IPS-15b (cell line): Measurements from ENCODE around the gene COA6.
"Not testable (repeated sequence)": the region's sequence is repeated elsewhere in the genome, so short reads cannot be mapped to it uniquely, and the experiment has no call there.

Experiments used
- H3K27me3 ChIP-seq: one replicate; pipeline ENCODE4 v1.6.1; 2013; ENCODE audit warnings: low read length; ENCODE audit not compliant: control insufficient read depth, insufficient read depth
- H3K36me3 ChIP-seq: one replicate; pipeline ENCODE4 v1.6.1; 2013; ENCODE audit warnings: low read length; ENCODE audit not compliant: control insufficient read depth, insufficient read depth
- H3K4me1 ChIP-seq: one replicate; pipeline ENCODE4 v1.6.1; 2013; ENCODE audit warnings: mild to moderate bottlenecking, low read length; ENCODE audit not compliant: control insufficient read depth, insufficient read depth
- H3K4me3 ChIP-seq: one replicate; pipeline ENCODE4 v1.5.1; 2013; ENCODE audit warnings: low read depth, low read length
- H3K9ac ChIP-seq: one replicate; pipeline ENCODE4 v1.6.1; 2013; ENCODE audit warnings: low read depth, mild to moderate bottlenecking, low read length
- H3K9me3 ChIP-seq: one replicate; pipeline ENCODE4 v1.6.1; 2013; ENCODE audit warnings: mild to moderate bottlenecking, low read length; ENCODE audit not compliant: control insufficient read depth, insufficient read depth

COA6 gene

DNA sequence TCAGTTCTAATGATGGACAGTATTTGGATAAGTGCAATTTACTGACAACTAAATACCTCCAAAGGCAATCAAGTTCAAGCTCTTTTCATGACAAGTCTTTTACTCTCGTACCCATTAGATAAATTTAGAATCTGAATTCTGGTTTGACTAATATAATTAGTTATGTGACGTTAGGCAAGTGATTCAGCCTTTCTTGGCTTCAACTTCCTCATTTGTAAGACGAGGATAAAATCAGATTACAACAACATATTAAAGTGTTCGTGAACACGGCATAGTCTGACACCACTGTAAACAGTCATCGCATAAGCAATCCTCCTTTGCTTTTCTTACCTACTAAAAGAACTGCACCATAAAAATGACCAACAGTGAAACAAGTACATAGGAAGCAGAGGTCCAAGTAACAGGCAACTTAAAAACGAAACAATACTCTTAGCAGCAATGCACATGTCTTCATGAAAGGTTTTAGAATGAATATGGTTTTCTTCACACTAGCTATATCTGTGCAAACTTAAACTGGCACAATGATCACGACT, 25.7 kb downstream of the COA6 start:
- no peak overlapping the region for H3K4me3 ChIP-seq
- H3K9ac ChIP-seq = no peak overlapping the region
- no peaks in the 10 kb centered on the region for H3K27me3 ChIP-seq
- no peaks in the 10 kb centered on the region for H3K4me1 ChIP-seq
- H3K36me3 ChIP-seq = no peaks in the 10 kb centered on the region
- no peaks in the 10 kb centered on the region for H3K9me3 ChIP-seq

DNA sequence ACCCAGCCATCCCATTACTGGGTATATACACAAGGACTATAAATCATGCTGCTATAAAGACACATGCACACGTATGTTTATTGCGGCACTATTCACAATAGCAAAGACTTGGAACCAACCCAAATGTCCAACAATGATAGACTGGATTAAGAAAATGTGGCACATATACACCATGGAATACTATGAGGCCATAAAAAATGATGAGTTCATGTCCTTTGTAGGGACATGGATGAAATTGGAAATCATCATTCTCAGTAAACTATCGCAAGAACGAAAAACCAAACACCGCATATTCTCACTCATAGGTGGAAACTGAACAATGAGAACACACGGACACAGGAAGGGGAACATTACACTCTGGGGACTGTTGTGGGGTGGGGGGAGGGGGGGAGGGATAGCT, 26.3 kb downstream of the COA6 start:
- not testable (repeated sequence) for H3K4me3 ChIP-seq, H3K4me1 ChIP-seq, H3K9me3 ChIP-seq, H3K36me3 ChIP-seq, H3K9ac ChIP-seq, H3K27me3 ChIP-seq

DNA sequence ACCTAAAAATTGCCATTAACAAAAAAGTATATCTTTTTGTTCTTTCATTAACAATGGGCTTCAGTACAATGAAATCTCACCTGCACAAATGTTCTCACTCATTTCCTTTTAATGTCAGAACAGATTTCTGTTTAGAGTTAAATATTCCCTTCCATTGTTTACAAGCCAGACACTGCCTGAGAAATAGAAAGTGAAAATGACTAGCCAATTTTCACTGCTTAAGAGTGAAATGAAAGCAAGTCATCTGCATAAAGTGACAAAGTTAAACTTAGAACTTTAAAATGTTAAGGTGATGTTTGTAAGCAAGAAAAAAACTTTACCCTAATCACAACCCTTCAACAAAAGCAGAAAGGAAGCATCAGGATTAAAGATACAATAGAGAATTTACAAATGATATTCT, 27.5 kb downstream of the COA6 start:
- no peaks in the 10 kb centered on the region for H3K4me1 ChIP-seq
- no peak overlapping the region for H3K4me3 ChIP-seq
- H3K9me3 ChIP-seq = no peaks in the 10 kb centered on the region
- H3K27me3 ChIP-seq = no peaks in the 10 kb centered on the region
- H3K9ac ChIP-seq = no peak overlapping the region
- no peaks in the 10 kb centered on the region for H3K36me3 ChIP-seq

DNA sequence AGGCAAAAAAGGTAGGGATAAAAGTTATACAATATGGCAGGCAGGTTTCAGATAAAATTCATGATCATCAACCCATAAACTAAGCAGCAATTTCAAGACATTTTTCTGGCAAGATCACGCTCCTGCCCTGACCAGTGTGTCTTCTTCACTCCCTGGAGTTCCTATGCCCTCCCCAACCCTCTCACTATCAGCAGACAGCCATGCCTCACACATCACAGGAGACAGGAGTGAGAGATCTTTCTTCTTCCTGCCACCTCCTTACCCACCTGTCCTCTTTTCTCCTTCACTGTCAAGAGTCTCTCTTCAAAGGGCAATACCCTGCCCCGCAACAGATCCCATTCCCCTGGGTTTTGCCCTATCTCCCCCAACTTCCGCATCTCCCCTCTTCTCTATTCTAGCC, 28.4 kb downstream of the COA6 start:
- no peak overlapping the region for H3K4me3 ChIP-seq
- no peaks in the 10 kb centered on the region for H3K36me3 ChIP-seq
- H3K9me3 ChIP-seq = no peaks in the 10 kb centered on the region
- no peaks in the 10 kb centered on the region for H3K4me1 ChIP-seq
- H3K27me3 ChIP-seq = no peaks in the 10 kb centered on the region
- H3K9ac ChIP-seq = no peak overlapping the region

DNA sequence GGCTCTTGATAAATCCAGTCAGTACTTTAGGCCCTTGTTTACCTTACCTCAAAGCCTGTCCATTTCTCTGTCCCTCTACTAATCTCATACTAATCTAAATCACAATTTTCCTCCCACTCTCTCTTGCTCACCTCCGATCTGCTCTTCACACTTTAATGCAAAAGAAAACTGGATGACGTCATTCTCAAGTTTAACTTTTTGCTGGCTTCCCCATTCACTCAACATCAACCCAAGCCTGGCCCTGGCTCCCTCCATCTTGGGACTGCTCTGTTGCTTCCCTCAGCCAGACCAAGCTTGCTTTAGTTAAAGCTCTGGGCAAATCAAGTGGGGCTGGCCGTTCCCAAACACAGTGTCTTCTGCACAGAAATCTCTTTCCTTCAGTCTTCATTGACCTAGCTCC, 29.7 kb downstream of the COA6 start:
- Histone ChIP-seq H3K4me1 (no peaks in the 10 kb centered on the region), H3K27me3 (no peaks in the 10 kb centered on the region), H3K4me3 (no peak overlapping the region), H3K9me3 (no peaks in the 10 kb centered on the region), H3K9ac (no peak overlapping the region), H3K36me3 (no peaks in the 10 kb centered on the region)

DNA sequence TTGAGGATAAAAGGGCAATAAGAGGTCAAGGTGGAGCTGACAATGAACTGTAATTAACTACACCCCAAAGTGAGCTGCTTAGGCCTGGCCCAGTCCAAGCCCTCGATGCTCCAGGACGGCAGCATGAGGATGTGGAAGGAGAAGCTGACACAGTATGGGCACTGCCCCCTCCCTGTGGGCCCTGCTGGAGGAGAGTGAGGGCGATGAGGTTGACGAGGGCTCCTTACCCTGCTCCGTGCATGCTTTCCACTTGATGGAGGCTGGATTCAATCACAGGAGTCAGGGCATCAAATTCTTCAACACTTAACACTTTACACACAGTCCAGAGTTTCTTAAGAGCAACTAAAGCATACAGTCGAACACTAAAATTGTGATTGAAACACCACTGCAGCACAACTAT, 32.4 kb downstream of the COA6 start:
- Histone ChIP-seq H3K4me1 (no peaks in the 10 kb centered on the region), H3K9ac (no peak overlapping the region), H3K4me3 (no peak overlapping the region), H3K36me3 (no peaks in the 10 kb centered on the region), H3K9me3 (no peaks in the 10 kb centered on the region), H3K27me3 (no peaks in the 10 kb centered on the region)

DNA sequence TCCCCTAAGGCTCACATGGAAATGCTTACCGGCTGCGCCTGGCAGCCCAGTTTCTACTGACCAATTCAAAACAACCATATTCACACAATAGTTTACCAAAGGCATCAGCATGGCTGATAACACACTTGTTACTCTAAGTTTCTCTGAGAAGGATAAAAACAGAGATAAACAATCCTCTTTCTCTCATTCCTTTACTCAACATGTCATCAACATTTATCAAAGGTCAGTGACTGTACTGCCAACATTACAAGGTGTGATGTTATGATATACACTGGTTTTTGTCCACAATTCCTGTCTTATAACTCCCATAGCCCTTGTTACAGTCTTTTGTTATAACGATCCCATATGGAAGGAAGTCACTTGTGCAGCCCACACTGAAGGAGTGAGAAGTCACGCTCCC, 33.6 kb downstream of the COA6 start:
- no peaks in the 10 kb centered on the region for H3K36me3 ChIP-seq
- no peaks in the 10 kb centered on the region for H3K9me3 ChIP-seq
- H3K4me3 ChIP-seq = no peak overlapping the region
- no peaks in the 10 kb centered on the region for H3K4me1 ChIP-seq
- H3K27me3 ChIP-seq = no peaks in the 10 kb centered on the region
- H3K9ac ChIP-seq = no peak overlapping the region

DNA sequence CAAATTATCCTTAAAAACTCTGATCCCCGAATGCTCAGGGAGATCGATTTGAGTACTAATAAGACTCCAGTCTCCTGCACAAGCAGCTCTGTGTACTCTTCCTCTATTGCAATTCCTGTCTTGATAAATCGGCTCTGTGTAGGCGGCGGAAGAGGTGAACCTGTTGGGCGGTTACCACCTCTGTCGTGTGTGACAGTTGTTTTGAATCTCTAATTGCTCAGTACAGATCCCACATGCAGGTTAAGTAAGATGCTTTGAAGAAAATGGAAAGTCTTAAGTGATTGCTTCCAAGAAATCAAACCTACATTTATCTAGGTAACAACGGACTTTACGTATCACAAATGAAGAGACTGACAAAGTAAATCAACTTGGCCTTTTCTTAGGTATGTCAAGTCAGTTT, 35.5 kb downstream of the COA6 start:
- no peaks in the 10 kb centered on the region for H3K4me1 ChIP-seq
- no peaks in the 10 kb centered on the region for H3K27me3 ChIP-seq
- no peaks in the 10 kb centered on the region for H3K9me3 ChIP-seq
- H3K4me3 ChIP-seq = no peak overlapping the region
- H3K9ac ChIP-seq = no peak overlapping the region
- H3K36me3 ChIP-seq = no peaks in the 10 kb centered on the region

DNA sequence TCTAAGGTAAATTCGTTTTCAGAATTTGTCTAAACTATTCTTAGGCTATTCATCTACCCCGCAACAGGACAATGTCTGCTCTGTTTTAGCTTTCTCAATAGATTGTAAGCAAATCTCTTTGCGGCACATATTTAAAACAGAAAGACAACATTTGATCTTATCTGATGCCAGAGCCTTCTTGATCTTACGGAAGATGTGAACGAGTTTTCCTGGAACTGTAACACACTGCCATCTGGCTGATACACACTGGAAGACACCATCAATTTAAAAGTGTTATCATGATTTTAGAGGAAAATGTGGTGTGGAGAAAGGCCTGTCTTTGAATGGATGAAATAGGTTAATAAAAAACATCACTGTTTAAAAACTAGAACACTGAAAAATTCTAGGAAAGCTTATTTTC, 36.1 kb downstream of the COA6 start:
- no peaks in the 10 kb centered on the region for H3K9me3 ChIP-seq
- no peaks in the 10 kb centered on the region for H3K4me1 ChIP-seq
- no peak overlapping the region for H3K4me3 ChIP-seq
- no peaks in the 10 kb centered on the region for H3K36me3 ChIP-seq
- H3K9ac ChIP-seq = no peak overlapping the region
- H3K27me3 ChIP-seq = no peaks in the 10 kb centered on the region

DNA sequence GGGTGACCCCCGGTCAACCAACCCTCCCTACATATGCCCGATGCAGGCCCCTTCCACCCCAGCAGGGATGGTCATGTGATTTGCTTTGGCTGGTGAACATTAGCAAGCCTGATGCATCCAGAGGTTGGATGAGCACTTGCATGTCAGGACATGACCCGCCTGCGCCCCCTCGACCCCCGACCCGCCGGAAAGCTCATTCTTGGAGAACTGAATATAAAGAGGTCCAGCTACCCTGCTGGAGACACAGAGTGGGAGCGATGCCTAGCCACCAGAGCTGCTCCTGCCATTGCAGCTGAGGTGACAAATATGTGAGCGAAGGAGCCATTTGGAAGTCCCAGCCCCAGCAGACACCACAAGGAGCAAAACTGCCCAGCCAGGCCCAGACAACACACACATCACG, 39.6 kb downstream of the COA6 start:
- H3K4me3 ChIP-seq = no peak overlapping the region
- no peaks in the 10 kb centered on the region for H3K9me3 ChIP-seq
- no peaks in the 10 kb centered on the region for H3K27me3 ChIP-seq
- no peak overlapping the region for H3K9ac ChIP-seq
- H3K4me1 ChIP-seq = no peaks in the 10 kb centered on the region
- H3K36me3 ChIP-seq = peaks cover 2% of the 10 kb centered on the region

DNA sequence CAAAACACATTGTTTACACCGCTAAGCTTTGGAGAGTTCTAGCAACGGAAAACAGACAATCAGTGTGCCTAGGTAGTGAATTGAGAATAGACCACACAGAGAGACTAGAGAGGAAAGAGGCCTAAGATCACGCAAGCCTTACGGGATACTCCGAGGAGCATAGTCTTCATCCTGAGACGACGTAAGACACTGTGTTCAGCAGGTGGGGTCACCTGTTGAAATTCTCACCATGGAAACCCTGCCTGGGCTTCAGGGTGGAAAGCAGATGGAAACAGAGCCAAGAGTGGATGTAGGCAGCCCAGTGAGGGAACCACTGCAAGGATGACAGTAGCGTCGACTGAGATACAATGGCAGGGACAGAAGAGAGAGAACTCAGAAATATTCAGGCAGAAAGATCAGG, 40.2 kb downstream of the COA6 start:
- no peaks in the 10 kb centered on the region for H3K9me3 ChIP-seq
- no peaks in the 10 kb centered on the region for H3K27me3 ChIP-seq
- H3K4me1 ChIP-seq = no peaks in the 10 kb centered on the region
- peaks cover 2% of the 10 kb centered on the region for H3K36me3 ChIP-seq
- no peak overlapping the region for H3K4me3 ChIP-seq
- no peak overlapping the region for H3K9ac ChIP-seq

DNA sequence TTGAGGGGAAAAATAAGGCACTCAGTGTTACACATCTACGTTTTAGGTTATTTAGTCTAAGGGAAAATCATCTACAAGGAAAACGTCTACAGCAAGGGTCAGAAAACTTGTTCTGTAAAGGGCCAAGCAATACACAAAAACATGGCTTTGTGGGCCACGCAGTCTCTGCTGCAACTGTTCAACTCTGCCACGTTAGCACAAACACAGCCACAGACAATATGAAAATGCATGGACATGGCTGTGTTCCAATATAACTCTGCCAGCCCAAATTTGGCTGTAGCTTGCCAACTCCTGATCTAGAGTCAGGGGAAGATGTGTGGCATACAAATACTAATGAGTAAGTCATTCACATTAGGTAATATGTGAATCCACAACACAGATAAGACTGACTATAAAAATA, 40.7 kb downstream of the COA6 start:
- Histone ChIP-seq H3K36me3 (peaks cover 2% of the 10 kb centered on the region), H3K4me1 (no peaks in the 10 kb centered on the region), H3K9ac (no peak overlapping the region), H3K9me3 (no peaks in the 10 kb centered on the region), H3K4me3 (no peak overlapping the region), H3K27me3 (no peaks in the 10 kb centered on the region)
